ENCODE results near the gene TMPRSS9.

Gene TMPRSS9

GRCh38 chr19:2474232-2475017 lies 114.4 kb downstream of the TMPRSS9 start:
- ChIA-PET POLR2A (interaction anchor here (2.2 to 4.2 kb wide), 3 partner anchors 76 to 145 kb away, joined by 6 to 275 read pairs (median 208); no protein-coding TSS in a partner anchor), CTCF (interaction anchor here (0.8 to 2.9 kb wide), 15 partner anchors 12 to 173 kb away, joined by 3 to 48 read pairs (median 6); partner anchors contain the start of gene LMNB2)
- peak; percentile 98 for TF ChIP-seq CTCF (IDR thresholded peaks at IDR 0.05; ENCODE audit: control extremely low read depth, extremely low read depth, low read depth, missing control alignments)
- DNase-seq (ENCODE audit: extremely low spot score): peak; percentile 89

GRCh38 chr19:2475018-2475701 lies 115.1 kb downstream of the TMPRSS9 start:
- ChIA-PET CTCF (interaction anchor here (0.7 to 6.7 kb wide), 8 partner anchors 10 to 173 kb away, joined by 3 to 126 read pairs (median 5); no protein-coding TSS in a partner anchor), POLR2A (interaction anchor here (0.6 to 4.7 kb wide), 77 partner anchors 8 to 1794 kb away, joined by 3 to 275 read pairs (median 6); partner anchors contain the start of genes AP3D1, CIRBP, DOT1L and LMNB2)
- DNase-seq (ENCODE audit: extremely low spot score): peak; percentile 70
- no peak for TF ChIP-seq CTCF (IDR thresholded peaks at IDR 0.05; ENCODE audit: control extremely low read depth, extremely low read depth, low read depth, missing control alignments)

Measured in GM10248 (cell line).